HG03060 (cell line): ENCODE results near the gene SOX14.

Experiments
- ATAC-seq: cut with Tn5 transposase; IDR thresholded peaks from one replicate; pipeline ENCODE4 v1.9.1; 2021; ENCODE audit warnings: low read depth, moderate number of reproducible peaks; ENCODE audit not compliant: unreplicated experiment

The SOX14 gene

DNA sequence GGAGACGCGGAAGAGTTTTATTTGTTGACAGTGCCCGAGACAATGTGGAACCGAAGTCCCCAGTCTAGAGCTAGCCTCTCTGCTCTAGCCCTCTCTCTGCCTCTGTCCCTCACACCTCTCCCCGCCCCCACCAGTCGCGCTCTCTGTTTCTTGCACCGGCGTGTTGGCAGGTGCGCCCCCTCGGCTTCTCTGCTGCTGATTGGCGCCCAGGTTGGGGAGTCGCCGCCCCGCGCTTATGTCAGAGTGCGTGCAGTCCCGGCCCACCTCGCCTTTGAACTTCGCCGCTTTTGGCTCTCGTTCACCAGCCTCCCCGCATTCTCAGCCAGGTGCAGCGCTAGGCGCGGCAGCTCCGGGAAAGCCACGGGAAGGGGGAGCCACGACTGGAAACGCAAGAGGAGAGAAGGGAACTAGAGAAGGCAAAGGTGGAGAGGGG, at the start of gene SOX14:
SOX14 (plus strand) TSS at position 315 of the 433 bp plus-strand sequence. CDS start 470 bp downstream, outside the sequence.
- ATAC-seq = no peak

DNA sequence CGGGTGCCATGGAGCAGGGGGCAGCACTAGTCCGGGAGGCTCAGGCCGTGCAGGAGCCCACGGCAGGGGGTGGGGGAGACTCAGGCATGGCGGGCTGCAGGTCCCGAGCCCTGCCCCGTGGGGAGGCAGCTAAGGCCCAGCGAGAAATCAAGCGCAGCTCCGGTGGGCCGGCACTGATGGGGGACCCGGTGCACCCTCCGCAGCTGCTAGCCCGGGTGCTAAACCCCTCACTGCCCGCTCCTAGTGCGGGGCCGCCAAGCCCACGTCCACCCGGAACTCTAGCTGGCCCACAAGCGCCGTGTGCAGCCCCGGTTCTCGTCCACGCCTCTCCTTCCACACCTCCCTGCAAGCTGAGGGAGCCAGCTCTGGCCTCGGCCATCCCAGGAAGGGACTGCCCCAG, 49.6 kb upstream of the SOX14 start:
- ATAC-seq = no peak

- ATAC-seq = no peak
These were observed 39.9 kb upstream of the SOX14 start for GRCh38 chr3:137724240-137724639.

DNA sequence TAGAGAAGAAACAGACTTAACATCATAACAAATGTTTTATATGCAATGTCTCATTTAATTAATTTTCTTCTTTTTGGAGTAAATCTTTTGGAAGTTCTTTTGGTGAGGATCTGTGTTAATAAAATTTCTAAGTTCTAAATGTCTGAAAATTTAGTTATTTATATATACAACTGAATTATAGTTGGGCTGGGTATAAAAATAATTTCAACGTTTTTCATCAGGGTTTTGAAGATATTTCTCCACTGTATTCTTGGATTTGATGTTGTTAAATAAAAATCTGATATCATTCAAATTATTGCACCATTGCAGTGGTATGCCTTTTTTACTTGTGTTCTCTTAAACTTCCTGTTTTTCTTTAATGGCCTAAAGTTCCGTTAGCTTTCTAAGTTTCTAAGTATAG, 26.9 kb upstream of the SOX14 start:
- no peak for ATAC-seq

DNA sequence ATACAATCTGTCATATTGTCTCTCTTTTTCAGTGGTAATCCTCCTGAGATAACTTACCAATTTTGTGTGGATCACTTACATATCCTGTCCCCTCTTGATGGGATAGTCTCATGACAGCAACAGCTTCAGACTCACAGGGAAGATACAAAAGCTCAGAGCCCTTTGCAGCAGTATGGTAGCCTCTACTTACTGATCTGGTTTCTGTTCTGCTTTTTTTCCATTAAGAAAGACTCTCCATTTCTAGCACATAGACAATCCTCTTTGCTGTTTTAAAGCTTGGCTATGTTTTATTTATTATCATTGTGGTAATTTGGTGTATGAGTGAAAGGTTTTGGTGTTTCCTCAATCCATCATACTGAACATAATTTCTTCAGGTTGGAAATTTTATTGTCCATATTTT, 25.4 kb upstream of the SOX14 start:
- no peak for ATAC-seq

GRCh38 chr3:137743608-137744007, 20.5 kb upstream of the SOX14 start:
- no peak for ATAC-seq

GRCh38 chr3:137746808-137747207, 17.3 kb upstream of the SOX14 start:
- no peak for ATAC-seq

- ATAC-seq = no peak
These were observed 4.6 kb upstream of the SOX14 start for GRCh38 chr3:137759505-137759904.

GRCh38 chr3:137760341-137761098, 3.6 kb upstream of the SOX14 start:
- no peak for ATAC-seq

DNA sequence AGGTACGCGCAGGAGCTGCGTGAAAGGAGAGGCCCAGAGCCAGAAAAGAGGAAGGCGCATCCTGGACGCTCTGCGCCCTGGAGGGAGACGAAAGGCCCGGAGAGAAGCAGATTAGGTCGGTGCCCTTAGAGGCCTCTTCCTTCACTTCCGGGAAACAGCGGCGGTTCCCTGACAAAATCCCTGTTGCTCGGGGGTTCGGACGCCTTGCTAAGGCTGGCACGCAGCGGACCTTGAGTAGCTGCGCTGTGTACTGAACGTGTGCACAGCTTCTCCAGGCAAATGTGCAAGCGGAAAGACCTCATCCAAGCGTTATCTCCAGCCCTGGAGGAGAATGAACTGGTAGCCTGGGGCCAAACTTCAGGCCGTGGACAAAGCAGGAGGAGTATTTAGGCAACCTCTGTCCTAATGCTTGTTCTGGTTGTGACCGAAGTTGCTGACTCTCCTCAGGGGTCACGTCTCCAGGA, 3.0 kb upstream of the SOX14 start:
- no peak for ATAC-seq

DNA sequence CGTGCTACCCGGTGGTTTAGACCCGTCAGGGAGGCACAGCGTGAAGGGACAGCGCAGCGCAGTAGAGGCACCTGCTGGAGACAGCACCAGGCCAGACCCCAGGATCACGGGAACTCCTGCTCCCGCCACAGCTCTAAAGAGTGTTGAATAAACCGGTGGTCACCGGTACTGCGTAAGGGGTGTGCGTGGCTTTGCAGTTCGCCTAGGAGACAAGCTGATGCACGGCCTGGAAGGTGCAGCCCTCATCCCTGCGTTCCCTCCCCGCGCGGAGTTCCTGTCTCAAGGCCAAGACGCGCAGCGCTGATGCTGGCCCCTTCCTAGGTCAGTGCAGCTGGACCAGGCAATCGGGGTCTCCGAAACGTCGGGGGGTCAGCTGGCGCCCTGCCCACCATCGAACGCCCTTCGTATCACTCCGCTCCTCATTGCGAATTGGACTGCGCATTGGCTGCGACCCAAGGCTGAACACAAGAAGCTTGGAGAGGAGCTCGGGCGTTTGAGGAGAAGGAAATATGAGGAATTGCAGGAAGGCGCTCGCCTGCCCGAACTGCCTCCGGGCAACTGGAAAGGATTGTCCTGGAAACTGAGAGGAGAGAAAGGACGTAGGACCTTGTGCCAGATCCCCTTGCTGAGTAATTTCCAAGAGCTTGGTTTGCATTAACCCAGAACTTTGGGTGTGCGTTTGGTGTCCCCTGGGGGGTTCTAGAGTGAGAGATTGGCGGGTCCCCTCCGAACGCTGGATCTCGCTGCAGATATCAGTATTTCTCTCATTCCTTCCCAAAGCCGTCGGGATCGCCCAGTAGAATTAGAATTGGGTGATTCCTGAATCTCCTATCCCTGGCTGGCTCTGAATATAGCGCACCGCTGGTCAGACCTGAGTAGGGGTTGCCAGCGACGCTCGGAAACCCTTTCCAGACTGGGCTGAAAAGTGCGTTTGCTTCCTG, 2.3 kb upstream of the SOX14 start:
- ATAC-seq = no peak

- no peak for ATAC-seq
These were observed 1.2 kb upstream of the SOX14 start for GRCh38 chr3:137762674-137763593.

DNA sequence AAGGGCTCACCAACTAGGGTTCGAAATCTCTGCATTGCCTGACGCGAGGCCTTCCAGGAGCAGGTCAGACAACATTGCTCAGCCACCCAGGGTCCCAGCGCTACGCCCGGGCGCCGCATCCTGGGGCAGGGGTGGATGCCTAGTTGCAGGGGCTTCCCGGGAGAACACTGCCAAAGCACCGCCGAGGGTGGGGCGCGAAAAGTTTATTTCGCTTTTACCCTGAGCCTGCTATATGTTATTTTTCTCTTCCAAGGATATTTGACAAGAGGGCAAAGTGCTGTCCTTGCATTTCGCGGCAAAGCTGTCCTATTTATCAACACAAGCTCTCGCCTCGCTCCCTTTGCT, 549 bp upstream of the SOX14 start:
- no peak for ATAC-seq

- ATAC-seq = no peak
These were observed 621 bp downstream of the SOX14 start for GRCh38 chr3:137764563-137765309.

DNA sequence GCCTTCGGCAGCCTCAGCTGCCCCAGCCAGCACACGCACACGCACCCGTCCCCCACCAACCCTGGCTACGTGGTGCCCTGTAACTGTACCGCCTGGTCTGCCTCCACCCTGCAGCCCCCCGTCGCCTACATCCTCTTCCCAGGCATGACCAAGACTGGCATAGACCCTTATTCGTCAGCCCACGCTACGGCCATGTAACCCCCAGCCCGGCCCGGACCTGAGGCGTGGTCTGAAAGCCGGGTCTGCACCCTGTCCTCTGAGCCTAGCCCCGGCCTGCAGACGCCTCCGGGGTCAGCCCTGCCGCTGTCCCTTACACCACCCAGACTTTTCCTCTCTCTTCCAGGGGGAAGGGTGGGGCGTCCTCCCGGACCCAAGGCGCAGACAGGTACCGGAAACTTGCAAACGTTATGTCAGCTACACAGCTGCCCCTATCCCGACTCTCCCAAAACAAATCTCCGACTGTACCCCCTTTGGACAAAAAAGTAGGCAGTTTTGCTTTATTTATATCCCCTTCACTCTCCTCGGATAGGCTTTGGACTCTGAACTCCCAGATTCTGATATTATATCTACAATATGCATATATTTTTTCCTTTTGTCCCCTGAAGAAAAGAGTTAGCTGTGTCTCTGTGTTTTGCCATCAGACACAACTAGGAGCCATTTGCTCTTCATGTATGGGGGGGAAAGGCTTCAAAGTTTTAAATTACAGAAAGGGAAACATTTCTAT, 1.4 kb downstream of the SOX14 start:
- ATAC-seq = no peak

- no peak for ATAC-seq
These were observed 2.1 kb downstream of the SOX14 start for GRCh38 chr3:137766041-137766875.

GRCh38 chr3:137766876-137767537, 2.9 kb downstream of the SOX14 start:
- no peak for ATAC-seq
